Left lobe of liver (tissue), 2 donors: ENCODE results near the gene OSBP2. TPM values are rescaled to one million over a fixed set of nuclear protein-coding genes. Genes with fewer than 3 reads are reported as not detected.

ENCODE experiments used
- ATAC-seq: fragments of 200-7000 bp; cut with Tn5 transposase; one replicate; pipeline ENCODE4 v1.9.1; 2020; ENCODE audit warnings: mild to moderate bottlenecking, moderate library complexity
- DNase-seq: peaks from one replicate; pipeline ENCODE4 v3.0.0-alpha.2; 2020; ENCODE audit warnings: low spot score
- total RNA-seq: library from RNA; stranded (reverse); gene quantifications from one replicate; pipeline ENCODE4 v1.2.1, GENCODE V29; 2021
- donor health status: DM: no; HTN: no; CAD: no; lungs with moderate emphysema.
- donor health status: DM: no; HTN: yes; CAD: no.

Gene OSBP2
- total RNA-seq, 1 donor from 2014 or later, result 0.63 TPM

- DNase-seq (peak; percentile 23), ATAC-seq (no peak)
Measured at GRCh38 chr22:30830907-30831306, 136.2 kb downstream of the OSBP2 start.

- ATAC-seq, result no peak
- peak; percentile 15 for DNase-seq
Measured at GRCh38 chr22:30832407-30832987, 137.8 kb downstream of the OSBP2 start.

DNA sequence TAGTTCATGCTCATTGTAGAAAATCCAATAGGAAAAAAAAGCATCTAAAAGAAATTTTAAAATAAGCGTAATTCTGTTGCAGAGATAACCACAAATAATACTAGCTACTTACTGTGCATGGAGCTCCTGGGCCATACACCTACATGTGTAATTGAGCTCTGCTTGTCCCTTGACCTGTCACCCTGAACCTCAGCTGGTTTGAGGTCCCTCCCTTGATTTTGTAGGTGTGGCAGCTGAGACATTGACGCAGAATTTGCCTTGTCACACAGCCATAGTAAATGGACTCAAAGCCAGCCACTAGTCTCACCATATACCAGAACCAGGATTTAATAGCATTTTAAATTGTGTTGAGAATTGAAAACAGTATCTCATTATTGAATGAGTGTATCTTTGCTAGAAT is 138.6 kb downstream of the OSBP2 start:
- DNase-seq (no peak), ATAC-seq (no peak)

DNA sequence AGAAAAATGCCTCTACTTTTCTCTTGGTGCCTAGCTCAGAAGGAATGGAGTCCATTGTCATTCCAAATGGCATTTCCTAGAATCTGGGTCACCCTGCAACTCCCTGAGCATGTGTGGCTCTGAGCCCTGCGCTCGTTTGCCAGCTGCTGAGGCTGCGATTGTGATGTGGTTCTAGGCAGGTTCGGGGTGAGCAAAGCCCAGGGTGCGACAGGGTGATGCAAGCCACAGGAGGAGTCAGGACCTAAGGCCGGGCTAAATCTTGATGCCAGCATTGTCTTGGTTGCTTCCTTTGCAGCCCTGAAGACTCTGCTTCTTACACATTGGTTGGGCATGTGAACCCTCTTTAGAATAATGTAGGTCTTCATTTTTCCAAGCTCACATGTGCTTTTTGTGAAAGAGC is 142.9 kb downstream of the OSBP2 start:
- ATAC-seq (no peak), DNase-seq (peak; percentile 32)

DNA sequence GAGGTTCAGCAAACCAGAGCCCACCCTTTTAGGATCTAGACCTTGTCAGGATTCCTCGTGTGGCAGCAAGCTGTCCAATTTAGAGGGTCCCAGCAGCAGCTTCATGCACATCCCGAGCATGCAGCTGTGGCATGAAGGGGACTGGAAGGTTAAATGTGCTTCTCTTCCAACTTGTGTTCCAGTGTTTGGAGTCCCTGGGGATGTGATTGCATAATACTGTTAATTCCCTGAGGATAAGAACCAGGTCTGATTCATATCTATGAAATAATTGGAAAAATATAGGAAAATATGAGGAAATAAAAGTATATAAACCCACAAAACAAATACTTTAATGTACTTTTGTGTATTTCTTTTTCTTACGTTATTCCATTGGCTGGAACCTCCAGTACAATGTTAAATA is 143.4 kb downstream of the OSBP2 start:
- ATAC-seq, result no peak

GRCh38 chr22:30841273-30841672 is 146.6 kb downstream of the OSBP2 start:
- DNase-seq (no peak), ATAC-seq (no peak)

More for the DNA sequence above, 143.4 kb downstream of the OSBP2 start:
- DNase-seq, result peak; percentile 7

- peak; percentile 22 for DNase-seq
- no peak for ATAC-seq
Measured at GRCh38 chr22:30843245-30843644, 148.6 kb downstream of the OSBP2 start.

DNA sequence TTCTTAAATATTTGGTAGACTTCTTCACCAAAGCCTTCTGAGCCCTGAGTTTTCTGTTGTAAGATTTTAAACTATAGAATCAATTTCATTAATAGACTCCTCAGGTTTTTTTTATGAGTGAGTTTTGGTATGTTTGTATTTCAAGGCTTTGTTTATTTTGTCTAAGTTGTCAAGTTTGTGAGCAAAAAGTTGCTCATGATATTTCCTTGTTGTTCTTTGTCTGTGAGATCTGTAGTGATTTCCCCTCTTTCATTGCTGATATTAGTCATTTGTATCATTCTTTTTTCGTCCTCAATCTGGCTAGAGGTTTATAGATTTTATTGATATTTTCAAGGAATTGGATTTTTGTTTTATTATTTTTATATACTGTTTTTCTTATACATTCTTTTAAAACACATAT is 152.9 kb downstream of the OSBP2 start:
- DNase-seq (no peak), ATAC-seq (no peak)

GRCh38 chr22:30855266-30855665 is 160.6 kb downstream of the OSBP2 start:
- DNase-seq (peak; percentile 12), ATAC-seq (no peak)

GRCh38 chr22:30855677-30856518 is 161.2 kb downstream of the OSBP2 start:
- DNase-seq (peak; percentile 16), ATAC-seq (no peak)

DNA sequence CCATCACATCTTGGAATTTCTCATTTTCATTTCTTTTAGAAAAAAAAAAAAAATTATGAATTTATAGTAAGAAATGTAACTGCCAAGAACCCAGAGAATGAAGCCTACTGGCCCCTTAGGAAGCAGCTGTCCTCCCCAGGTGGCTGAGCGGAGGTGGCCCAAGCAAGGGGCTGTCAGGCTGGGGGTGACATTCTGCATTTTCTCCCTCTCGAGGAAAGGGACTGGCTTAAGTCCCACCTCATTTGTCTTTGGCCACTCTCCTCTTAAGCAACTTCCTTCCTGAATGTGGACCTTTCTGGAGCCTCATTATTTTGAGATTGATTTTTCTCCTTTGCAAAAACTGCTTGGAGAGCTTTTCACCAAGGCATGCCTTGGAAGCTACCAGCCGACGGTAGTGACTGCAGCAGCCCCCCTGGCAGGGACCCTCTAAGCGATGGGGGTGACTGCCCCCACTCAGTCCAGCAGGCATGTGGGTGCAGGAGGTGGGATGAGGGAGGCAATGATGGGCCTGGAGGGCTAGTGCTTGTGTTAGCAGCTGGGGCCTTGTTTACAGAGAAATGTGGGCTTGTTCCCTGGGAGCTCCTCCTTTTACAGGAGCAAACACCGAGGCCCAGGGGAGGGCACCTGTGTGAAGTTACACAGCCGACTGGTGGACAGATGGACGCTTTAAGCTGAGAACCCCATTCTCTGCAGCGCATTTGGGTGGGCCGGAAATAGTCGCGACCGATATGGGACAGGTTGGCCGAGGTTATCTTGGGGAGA is 162.2 kb downstream of the OSBP2 start:
- peak; percentile 34 for DNase-seq
- ATAC-seq, result no peak

DNA sequence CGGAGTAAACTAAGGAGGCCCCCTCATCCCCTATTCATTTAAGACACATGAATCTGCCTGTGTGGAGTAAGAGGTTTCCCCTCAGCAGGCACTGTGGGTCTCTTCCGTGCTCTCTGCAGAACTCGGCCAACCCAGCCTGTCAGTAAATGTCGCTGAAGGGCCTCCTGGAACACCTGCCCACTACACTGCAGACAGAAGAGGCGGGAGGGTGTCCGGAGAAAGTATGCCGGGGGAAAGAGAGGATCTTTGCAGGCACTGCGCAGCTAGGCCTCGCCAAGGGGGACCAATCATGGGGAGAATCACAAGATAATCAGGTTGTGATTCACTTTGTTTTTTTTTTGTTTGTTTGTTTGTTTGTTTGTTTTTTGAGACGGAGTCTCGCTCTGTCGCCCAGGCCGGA is 163.1 kb downstream of the OSBP2 start:
- peak; percentile 23 for DNase-seq
- no peak for ATAC-seq

DNA sequence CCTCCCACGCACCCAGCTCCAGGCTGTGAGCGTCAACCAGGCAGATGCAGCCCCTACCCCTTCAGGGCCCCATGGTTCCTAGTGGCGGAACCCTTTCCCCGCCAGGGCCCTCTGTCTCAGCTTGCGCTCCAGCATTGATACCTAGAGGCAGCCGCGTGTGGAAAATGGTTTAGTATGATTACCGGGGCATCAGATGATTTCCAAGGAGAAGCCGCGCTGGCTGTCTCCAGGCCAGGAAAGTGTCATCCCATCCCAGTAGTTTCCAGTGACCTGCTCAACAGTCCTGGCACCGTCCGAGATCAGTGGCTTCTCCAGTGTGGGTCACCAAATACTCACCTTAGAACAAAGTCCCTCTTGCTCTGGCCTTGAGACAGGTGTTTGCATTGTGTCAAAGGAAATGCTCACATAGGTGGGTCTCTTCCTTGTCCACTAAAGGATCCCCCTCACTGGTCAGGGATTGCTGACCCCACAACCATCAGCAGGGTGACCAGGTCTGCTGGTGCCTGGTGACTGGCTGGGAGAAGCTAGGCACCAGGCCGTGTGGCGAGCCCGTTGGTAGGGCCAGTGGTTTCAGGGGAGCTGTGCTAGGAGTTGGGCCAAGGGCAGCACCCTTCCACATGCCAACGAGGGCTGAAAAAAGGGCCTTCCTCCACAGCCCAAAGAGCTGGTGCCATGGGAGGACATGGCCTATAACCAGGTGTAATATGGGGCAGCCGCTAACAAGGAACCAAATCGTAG is 164.5 kb downstream of the OSBP2 start:
- no peak for ATAC-seq
- peak; percentile 33 for DNase-seq

GRCh38 chr22:30859714-30860095 is 165.0 kb downstream of the OSBP2 start:
- DNase-seq, result peak; percentile 33
- ATAC-seq, result no peak

DNA sequence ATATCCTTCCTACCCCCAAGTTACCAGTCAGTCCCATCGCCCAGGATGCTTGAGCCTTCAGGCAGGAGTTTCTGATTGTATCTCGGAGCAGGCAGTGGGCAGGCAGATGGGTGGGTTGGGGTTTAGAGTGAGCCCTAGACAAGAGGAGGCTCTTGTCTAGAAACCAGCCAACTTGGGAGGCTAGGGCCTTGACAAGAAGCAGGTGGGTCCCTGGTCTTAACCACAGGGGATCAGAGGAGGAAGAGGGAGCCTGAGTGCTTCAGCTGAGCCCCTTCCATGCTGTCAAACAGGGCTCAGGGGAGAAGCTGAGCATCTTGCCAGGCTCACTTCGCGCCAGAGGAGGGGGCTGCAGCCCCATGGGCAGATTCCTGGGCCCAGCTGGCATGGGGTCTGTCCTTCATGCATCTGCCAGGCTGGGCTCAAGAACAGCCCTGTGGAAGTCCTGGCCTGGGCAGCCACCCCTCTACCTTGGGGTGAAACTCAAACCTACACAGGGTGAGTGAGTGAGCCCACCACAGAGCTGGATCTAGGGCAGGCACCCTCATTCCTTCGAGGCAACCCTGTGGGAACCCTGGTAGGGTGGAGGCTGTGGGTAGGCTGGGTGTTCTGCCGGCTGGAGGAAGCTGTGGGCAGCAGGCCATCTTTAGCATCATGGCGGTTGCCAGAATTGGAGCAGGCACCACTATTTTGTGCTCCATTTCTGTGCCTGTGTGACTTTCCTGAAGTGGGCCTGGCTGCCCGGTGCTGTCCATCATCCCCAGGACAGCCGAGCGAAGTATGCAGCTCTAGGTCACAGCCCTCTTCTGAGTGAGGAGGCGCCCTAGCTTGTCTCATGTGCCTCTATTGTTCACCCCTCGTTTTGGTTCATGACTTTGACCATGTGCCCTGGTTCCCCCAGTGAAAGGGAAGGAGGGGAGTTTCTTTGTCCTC is 165.8 kb downstream of the OSBP2 start:
- DNase-seq (peak; percentile 26), ATAC-seq (no peak)

- no peak for ATAC-seq
- peak; percentile 16 for DNase-seq
Measured at GRCh38 chr22:30861131-30861530, 166.5 kb downstream of the OSBP2 start.

GRCh38 chr22:30861688-30862552 is 167.2 kb downstream of the OSBP2 start:
- ATAC-seq (no peak), DNase-seq (peak; percentile 33)

- no peak for ATAC-seq
- peak; percentile 40 for DNase-seq
Measured at GRCh38 chr22:30863081-30863833, 168.6 kb downstream of the OSBP2 start.
